Chondrocyte (in vitro differentiated cells): Measurements from ENCODE around the gene AOX1. TPM values are rescaled to one million over a fixed set of nuclear protein-coding genes. Genes with fewer than 3 reads are reported as not detected.

Experiments used
- DNase-seq: peaks from one replicate; pipeline ENCODE4 v3.0.0; 2021; ENCODE audit warnings: mixed read lengths, low spot score
- H3K27ac Mint-ChIP-seq: one replicate; pipeline ENCODE4 v1.8.0; 2021; ENCODE audit warnings: mild to moderate bottlenecking, moderate library complexity, mixed read lengths; ENCODE audit not compliant: unreplicated experiment
- H3K27me3 Mint-ChIP-seq: 2 replicates; pipeline ENCODE4 v1.8.0; 2021; ENCODE audit warnings: low read depth, mixed read lengths
- H3K36me3 Mint-ChIP-seq: 2 replicates; pipeline ENCODE4 v1.8.0; 2021; ENCODE audit warnings: low read depth, mixed read lengths
- H3K4me1 Mint-ChIP-seq: 2 replicates; pipeline ENCODE4 v1.8.0; 2021; ENCODE audit warnings: low read depth, mild to moderate bottlenecking, mixed read lengths
- H3K4me3 Mint-ChIP-seq: one replicate; pipeline ENCODE4 v1.8.0; 2021; ENCODE audit warnings: mild to moderate bottlenecking, moderate library complexity, mixed read lengths; ENCODE audit not compliant: unreplicated experiment
- H3K9me3 Mint-ChIP-seq: 2 replicates; pipeline ENCODE4 v1.8.0; 2021; ENCODE audit warnings: low read depth, mixed read lengths
- CTCF ChIP-seq: fragments of 200-600 bp; sonication (generic); IDR thresholded peaks from 2 replicates; pipeline ENCODE4 v1.5.0; 2021; ENCODE audit warnings: antibody characterized with exemption, mild to moderate bottlenecking, moderate library complexity
- total RNA-seq: library from RNA; stranded (reverse); gene quantifications from 3 replicates; pipeline ENCODE4 v1.2.1, GENCODE V29; 2021

Gene AOX1
- total RNA-seq, 1 donor from 2014 or later: 1.7 TPM

GRCh38 chr2:200670751-200671150, 84.9 kb downstream of the AOX1 start:
- Mint-ChIP-seq H3K4me1 (no peaks in the 10 kb centered on the region), H3K9me3 (peaks cover 4% of the 10 kb centered on the region), H3K27ac (no peak overlapping the region), H3K4me3 (no peak overlapping the region), H3K27me3 (peaks cover 3% of the 10 kb centered on the region), H3K36me3 (peaks cover 2% of the 10 kb centered on the region)
- no peak for TF ChIP-seq CTCF
- no peak for DNase-seq

- Mint-ChIP-seq H3K9me3 (no peaks in the 10 kb centered on the region), H3K27me3 (peaks cover 3% of the 10 kb centered on the region), H3K36me3 (peaks cover 2% of the 10 kb centered on the region), H3K4me1 (peaks cover 8% of the 10 kb centered on the region), H3K4me3 (no peak overlapping the region), H3K27ac (no peak overlapping the region)
- DNase-seq: no peak
- no peak for TF ChIP-seq CTCF
Measured at GRCh38 chr2:200673191-200673590, 87.4 kb downstream of the AOX1 start.

- Mint-ChIP-seq H3K4me3 (no peak overlapping the region), H3K9me3 (no peaks in the 10 kb centered on the region), H3K27ac (no peak overlapping the region), H3K4me1 (peaks cover 10% of the 10 kb centered on the region), H3K27me3 (peaks cover 3% of the 10 kb centered on the region), H3K36me3 (peaks cover 2% of the 10 kb centered on the region)
- DNase-seq: no peak
- no peak for TF ChIP-seq CTCF
Measured at GRCh38 chr2:200674837-200675236, 89.0 kb downstream of the AOX1 start.

- Mint-ChIP-seq H3K27ac (no peak overlapping the region), H3K4me1 (peaks cover 10% of the 10 kb centered on the region), H3K4me3 (no peak overlapping the region), H3K36me3 (peaks cover 2% of the 10 kb centered on the region), H3K27me3 (peaks cover 3% of the 10 kb centered on the region), H3K9me3 (no peaks in the 10 kb centered on the region)
- DNase-seq: no peak
- TF ChIP-seq CTCF: no peak
Measured at GRCh38 chr2:200677171-200677570, 91.4 kb downstream of the AOX1 start.

- H3K4me3 Mint-ChIP-seq: no peak overlapping the region
- peaks cover 2% of the 10 kb centered on the region for H3K36me3 Mint-ChIP-seq
- peaks cover 3% of the 10 kb centered on the region for H3K27me3 Mint-ChIP-seq
- no peak overlapping the region for H3K27ac Mint-ChIP-seq
- H3K9me3 Mint-ChIP-seq: no peaks in the 10 kb centered on the region
- H3K4me1 Mint-ChIP-seq: peaks cover 10% of the 10 kb centered on the region
- no peak for DNase-seq
- TF ChIP-seq CTCF: no peak
Measured at GRCh38 chr2:200677721-200678532, 92.1 kb downstream of the AOX1 start.
